OCI-LY3 (cell line): ENCODE measurements around the gene ZBTB16.

Source experiments
- H2AFZ ChIP-seq: fragments of 200-600, 300-600 bp; shearing (Covaris generic); 2 replicates; pipeline ENCODE4 v1.6.0; 2014; ENCODE audit warnings: antibody characterized with exemption, low read depth, low read length
- H3K27ac ChIP-seq: fragments of 200-600, 300-600 bp; sonication (generic); 2 replicates; pipeline ENCODE4 v1.5.1; 2014; ENCODE audit warnings: mild to moderate bottlenecking, low read length, moderate library complexity, mixed read lengths
- H3K27me3 ChIP-seq: fragments of 200-600, 300-600 bp; sonication (generic); 2 replicates; pipeline ENCODE4 v1.6.1; 2014; ENCODE audit warnings: low read depth, low read length, mixed read lengths
- H3K36me3 ChIP-seq: fragments of 200-600, 300-600 bp; sonication (generic); replicated peaks from 2 replicates; pipeline ENCODE3; 2014; ENCODE audit warnings: low read depth, low read length, mixed read lengths
- H3K4me1 ChIP-seq: fragments of 300-600, 200-600 bp; sonication (generic); 2 replicates; pipeline ENCODE4 v1.6.1; 2014; ENCODE audit warnings: low read length, mixed read lengths
- H3K4me2 ChIP-seq: fragments of 200-600, 300-600 bp; sonication (generic); 2 replicates; pipeline ENCODE4 v1.6.1; 2014; ENCODE audit warnings: low read length, mixed read lengths
- H3K4me3 ChIP-seq: fragments of 300-600, 200-600 bp; sonication (generic); 2 replicates; pipeline ENCODE4 v1.5.1; 2014; ENCODE audit warnings: antibody characterized with exemption, mild to moderate bottlenecking, low read length, moderate library complexity
- H3K79me2 ChIP-seq: fragments of 300-600, 200-600 bp; shearing (Covaris generic); 2 replicates; pipeline ENCODE4 v1.6.1; 2014; ENCODE audit warnings: mild to moderate bottlenecking, low read length, mixed read lengths
- H3K9ac ChIP-seq: fragments of 300-600, 200-600 bp; shearing (Covaris generic); 2 replicates; pipeline ENCODE4 v1.6.0; 2014; ENCODE audit warnings: mild to moderate bottlenecking, low read length, moderate library complexity
- H3K9me3 ChIP-seq: fragments of 200-600, 300-600 bp; shearing (Covaris generic); 2 replicates; pipeline ENCODE4 v1.6.1; 2014; ENCODE audit warnings: low read length, mixed read lengths; ENCODE audit not compliant: insufficient read depth
- H4K20me1 ChIP-seq: fragments of 200-600, 300-600 bp; sonication (generic); 2 replicates; pipeline ENCODE4 v1.6.1; 2016; ENCODE audit warnings: low read length, mixed read lengths; ENCODE audit not compliant: insufficient read depth
- EZH2phosphoT487 ChIP-seq: fragments of 200-600 bp; shearing (Covaris generic); IDR thresholded peaks from 2 replicates; pipeline ENCODE4 v1.6.1; 2018; ENCODE audit warnings: antibody characterized with exemption, mixed run types, low read depth
- TF ChIP-seq, protein P1 (sequence below): fragments of 200-600, 300-600 bp; sonication (generic); IDR thresholded peaks from 2 replicates; pipeline ENCODE4 v1.5.1; 2014; ENCODE audit warnings: antibody characterized with exemption, low read length, low read depth

Gene ZBTB16

DNA sequence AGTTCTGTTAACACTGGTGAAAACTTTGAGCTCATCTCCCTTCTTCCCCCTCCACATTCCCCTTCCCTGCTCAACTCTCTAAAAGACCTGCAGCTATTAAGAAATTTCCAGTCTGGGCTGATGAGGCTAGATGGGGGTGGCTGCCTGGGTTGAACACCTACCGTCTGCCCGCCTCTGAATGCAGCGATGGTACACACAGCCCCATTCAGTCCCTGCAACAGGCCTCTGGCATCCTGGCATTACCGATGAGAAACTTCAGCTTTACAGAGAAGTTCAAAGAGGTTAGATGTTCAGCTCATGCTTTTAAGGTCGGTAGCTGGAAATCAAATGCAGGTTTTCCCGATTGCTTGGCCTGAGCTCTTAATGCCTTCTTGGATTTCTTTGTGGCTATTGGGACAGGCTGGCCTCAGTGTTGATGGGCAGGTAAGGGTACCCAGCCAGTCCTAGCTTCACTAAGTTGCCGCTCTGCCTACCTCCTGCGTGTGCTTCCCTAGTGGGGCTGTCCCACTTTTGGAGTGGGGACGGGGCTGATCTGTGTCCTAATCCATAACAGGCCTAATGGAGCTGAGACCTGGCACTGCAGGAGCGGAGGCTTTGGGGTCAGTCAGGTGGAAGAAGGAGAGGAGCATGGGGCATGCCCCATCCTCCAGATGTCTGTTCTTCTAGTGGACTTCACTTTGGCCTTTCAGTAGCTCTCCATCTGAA is 49.1 kb downstream of the ZBTB16 start:
- H3K9me3 ChIP-seq = no peaks in the 10 kb centered on the region
- no peaks in the 10 kb centered on the region for H3K36me3 ChIP-seq
- H3K4me1 ChIP-seq = peaks cover 3% of the 10 kb centered on the region
- no peak overlapping the region for H3K9ac ChIP-seq
- peaks cover 66% of the 10 kb centered on the region for H3K27me3 ChIP-seq
- H3K27ac ChIP-seq = no peak overlapping the region
- no peak overlapping the region for H2AFZ ChIP-seq
- no peaks in the 10 kb centered on the region for H3K79me2 ChIP-seq
- no peak overlapping the region for H3K4me3 ChIP-seq
- no peaks in the 10 kb centered on the region for H4K20me1 ChIP-seq
- TF ChIP-seq, protein P1, sequence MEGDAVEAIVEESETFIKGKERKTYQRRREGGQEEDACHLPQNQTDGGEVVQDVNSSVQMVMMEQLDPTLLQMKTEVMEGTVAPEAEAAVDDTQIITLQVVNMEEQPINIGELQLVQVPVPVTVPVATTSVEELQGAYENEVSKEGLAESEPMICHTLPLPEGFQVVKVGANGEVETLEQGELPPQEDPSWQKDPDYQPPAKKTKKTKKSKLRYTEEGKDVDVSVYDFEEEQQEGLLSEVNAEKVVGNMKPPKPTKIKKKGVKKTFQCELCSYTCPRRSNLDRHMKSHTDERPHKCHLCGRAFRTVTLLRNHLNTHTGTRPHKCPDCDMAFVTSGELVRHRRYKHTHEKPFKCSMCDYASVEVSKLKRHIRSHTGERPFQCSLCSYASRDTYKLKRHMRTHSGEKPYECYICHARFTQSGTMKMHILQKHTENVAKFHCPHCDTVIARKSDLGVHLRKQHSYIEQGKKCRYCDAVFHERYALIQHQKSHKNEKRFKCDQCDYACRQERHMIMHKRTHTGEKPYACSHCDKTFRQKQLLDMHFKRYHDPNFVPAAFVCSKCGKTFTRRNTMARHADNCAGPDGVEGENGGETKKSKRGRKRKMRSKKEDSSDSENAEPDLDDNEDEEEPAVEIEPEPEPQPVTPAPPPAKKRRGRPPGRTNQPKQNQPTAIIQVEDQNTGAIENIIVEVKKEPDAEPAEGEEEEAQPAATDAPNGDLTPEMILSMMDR = no peak
- no peak for TF ChIP-seq EZH2phosphoT487
- no peak overlapping the region for H3K4me2 ChIP-seq

DNA sequence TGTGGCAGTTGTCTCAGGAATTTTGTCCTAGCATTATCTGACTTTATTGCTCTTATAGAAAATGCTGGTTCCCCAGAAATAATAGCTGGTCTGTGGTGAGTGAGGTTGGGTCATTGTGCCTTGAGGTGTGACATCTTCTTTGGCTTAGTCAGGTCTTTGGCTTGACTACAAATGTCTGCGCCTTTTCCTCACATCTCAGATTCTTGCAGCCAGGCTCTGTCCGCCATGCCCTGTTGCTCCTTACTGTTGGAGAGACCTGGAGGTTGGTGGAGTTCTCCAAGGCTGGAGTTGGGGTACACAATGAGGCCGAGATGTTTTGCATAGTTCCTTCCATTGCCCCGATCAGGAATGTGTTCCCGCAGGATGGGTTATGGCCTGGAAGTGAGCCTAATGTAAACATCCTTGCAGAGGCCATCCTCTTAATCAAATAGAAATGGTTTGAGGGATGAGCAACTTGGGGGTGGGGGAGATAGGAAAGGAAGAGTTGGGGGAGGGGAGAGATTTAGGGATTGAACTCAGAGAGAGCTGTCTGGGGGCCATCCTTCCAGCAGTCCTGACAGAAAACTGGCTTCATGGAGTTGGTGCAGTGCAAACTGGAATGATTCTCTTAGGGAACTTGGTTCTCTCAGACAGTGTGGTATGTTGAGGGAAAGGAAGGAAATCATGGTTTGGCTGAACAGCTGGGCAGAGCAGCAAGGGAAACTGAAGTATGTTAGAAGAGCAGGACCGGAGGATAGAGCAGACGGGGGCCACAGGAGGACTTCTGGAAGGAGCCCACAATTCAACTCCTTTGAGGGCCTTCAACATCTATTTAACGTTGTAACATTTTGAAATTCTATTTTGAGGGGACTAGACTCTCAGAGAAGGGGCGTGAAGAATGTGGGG is 49.9 kb downstream of the ZBTB16 start:
- Histone ChIP-seq H3K27ac (no peak overlapping the region), H3K36me3 (no peaks in the 10 kb centered on the region), H3K9me3 (no peaks in the 10 kb centered on the region), H3K4me3 (no peak overlapping the region), H3K27me3 (peaks cover 74% of the 10 kb centered on the region), H3K4me1 (no peaks in the 10 kb centered on the region), H3K79me2 (no peaks in the 10 kb centered on the region), H3K9ac (no peak overlapping the region), H4K20me1 (no peaks in the 10 kb centered on the region), H2AFZ (no peak overlapping the region), H3K4me2 (no peak overlapping the region)
- TF ChIP-seq, protein P1 = no peak
- TF ChIP-seq EZH2phosphoT487 = no peak

GRCh38 chr11:114110123-114110522 is 50.6 kb downstream of the ZBTB16 start:
- H3K9ac ChIP-seq = no peak overlapping the region
- no peaks in the 10 kb centered on the region for H4K20me1 ChIP-seq
- H3K79me2 ChIP-seq = no peaks in the 10 kb centered on the region
- H3K36me3 ChIP-seq = no peaks in the 10 kb centered on the region
- no peaks in the 10 kb centered on the region for H3K4me1 ChIP-seq
- no peak overlapping the region for H3K4me2 ChIP-seq
- no peak overlapping the region for H3K4me3 ChIP-seq
- peaks cover 75% of the 10 kb centered on the region for H3K27me3 ChIP-seq
- no peaks in the 10 kb centered on the region for H3K9me3 ChIP-seq
- H3K27ac ChIP-seq = no peak overlapping the region
- no peak for TF ChIP-seq EZH2phosphoT487
- TF ChIP-seq, protein P1 = no peak
- no peak overlapping the region for H2AFZ ChIP-seq
